CD1c-positive myeloid dendritic cell (primary cell): Measurements from ENCODE around the gene DPF3.

Source experiments
- DNase-seq: peaks from one replicate; pipeline ENCODE4 v3.0.0-alpha.2; 2016; ENCODE audit errors: extremely low spot score

The DPF3 gene

DNA sequence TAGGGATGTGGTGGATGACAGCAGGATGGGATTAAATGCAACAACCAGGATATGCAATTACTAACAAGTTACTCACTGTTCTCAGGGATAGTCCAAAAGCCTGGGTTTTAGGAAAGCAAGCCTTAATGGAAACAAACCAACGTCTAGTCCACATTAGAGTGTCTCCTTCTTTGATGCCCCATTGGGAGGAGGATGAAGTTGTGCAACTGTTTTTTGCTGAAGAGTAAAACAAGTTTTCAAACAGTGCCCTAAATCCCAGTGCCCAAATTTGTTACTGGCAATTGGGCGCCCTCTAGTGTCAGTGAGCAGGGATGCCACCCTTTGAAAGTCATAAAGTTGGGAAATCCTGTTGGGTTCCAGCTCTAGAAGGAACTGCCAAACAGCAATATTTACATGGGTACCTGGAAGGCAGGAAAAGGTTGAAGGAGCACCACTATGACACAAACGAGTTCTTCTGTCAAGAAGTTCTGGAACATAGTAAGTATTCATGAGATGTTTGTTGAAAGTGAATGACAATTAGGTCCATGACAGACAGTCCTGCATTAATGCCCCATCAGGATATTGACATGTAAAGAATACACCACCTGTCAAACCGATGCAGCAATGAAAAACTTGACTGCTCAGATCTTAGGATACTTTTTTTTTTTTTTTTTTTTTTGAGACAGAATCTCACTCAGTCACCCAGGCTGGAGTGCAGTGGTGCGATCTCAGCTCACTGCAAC is 11.1 kb upstream of the DPF3 start:
- peak; percentile 86 for DNase-seq

DNA sequence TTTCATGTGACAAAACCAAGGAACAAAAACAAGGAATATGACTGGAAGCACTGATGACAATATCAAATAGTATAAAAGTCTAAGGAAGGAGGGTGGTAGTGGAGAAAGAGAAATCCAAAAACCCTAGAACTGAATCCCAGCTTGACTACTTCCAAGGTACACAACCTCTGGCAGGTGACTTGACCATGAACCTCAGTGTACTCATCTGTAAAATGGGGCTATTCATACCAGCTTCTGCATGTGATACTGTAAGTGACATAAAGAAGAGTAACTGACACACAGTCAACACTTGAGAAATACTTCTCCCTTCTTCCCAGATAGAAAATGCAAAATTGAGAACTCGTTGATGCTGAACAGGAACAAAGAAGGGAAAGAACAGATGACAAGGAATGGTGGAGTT is 10.3 kb upstream of the DPF3 start:
- no peak for DNase-seq

DNA sequence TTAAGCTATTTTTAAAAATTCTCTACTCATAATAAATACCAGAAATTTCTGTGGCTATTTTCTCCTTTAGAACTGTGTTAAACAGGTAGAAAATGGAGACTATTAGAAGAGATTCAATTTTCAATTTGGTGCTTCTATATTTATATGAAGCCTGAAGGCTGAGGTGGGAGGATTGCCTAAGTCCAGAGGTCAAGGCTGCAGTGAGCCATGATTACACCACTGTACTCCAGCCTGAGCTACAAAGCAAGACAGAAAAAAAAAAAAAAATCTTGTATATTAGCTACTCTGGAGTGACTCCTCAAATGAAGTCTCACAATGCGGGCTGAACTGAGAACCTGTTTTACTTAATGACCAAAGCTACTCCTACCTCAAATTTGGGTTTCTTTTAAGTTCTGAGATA is 9.8 kb upstream of the DPF3 start:
- no peak for DNase-seq

- no peak for DNase-seq
These were observed 9.1 kb upstream of the DPF3 start for GRCh38 chr14:72902801-72903530.

DNA sequence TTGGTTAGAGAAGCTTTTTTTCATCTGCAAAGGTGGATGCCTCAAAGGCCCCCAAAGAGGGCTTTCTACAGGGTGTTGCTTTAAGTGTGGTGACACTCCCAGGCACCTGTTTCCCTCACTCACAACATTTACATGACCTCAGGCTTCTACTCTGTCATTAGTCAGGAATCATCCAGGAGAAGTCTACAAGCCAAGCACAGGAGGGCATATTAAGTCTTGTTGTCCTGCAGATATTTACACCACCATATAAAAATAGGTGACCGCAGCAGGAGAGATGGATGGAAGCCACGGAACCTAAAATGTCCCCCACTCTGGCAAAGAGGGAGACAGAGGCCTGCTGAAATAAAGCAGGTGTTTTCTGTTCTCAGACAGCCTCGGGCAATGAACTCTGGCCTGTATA is 7.5 kb upstream of the DPF3 start:
- DNase-seq = no peak

DNA sequence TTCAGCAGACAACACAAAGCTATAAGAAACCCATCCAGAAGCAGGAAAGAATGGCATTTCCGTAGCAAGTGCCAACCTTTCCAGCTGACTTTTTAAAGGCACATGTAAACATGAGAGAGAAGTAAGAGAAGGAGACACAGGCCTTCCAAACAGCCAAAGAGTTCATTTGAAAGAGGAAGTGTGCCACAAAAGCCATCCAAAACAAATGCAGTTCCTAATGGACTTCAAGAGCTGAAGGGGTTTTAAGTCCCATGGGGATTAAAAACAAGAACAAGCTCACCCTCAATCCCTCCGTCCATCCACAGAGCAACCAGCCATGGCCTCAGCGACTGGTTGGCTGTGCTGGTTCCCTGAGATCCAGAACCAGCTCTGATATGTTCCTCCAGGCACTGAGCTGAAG is 4.5 kb upstream of the DPF3 start:
- no peak for DNase-seq

- no peak for DNase-seq
These were observed 900 bp upstream of the DPF3 start for GRCh38 chr14:72894623-72895378.

DNA sequence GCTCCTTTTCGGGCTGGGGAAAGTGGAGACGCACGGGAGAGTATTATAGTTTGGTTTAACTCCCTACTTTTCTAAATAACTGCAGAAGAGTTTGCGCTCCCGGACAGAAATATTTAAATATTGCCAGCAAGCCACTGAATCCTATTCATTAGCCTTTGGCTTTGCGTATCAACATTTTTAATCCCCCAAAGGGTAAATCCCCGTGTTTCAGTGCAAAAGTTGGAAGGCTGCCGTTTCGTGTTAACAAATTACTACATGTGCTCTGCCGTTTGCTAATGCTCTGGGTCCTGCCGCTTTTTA is 372 bp upstream of the DPF3 start:
- no peak for DNase-seq

DNA sequence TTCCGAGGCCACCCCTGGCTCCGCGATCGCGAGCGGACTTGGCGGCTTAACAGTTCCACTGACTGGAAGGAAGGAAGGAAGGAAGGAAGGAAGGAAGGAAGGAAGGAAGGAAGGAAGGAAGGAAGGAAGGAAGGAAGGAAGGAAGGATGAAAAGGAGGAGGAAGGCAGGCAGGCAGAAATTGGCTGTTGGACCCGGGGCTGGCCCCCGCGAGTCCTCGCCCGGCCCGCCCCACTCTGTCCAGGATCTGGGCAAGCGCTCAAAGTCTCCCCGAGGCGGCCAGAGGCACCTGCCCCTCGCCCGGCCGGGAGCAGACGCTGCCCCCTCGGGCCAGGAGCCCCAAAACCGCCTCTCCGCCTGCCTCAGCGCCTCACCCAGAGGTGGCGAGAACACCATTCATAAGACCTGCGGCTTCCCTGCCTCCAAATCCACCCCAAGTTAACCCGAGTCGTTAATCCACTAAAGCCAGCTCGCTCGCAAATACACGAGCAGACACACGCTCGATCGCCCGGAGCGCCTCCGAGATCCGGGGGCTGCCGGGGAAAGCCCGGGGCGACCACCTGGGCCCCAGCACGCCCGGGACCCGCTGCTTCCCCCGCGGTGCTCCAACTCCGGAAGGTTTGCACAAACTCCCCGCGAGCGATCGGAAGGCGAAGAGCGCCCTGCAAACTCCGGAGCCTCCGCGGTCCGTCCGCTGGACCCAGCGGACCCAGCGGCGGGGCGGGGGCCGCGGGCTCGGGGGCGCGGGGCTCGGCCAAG is 844 bp downstream of the DPF3 start:
- DNase-seq = no peak

- DNase-seq = peak; percentile 28
These were observed 1.6 kb downstream of the DPF3 start for GRCh38 chr14:72892103-72892878.

DNA sequence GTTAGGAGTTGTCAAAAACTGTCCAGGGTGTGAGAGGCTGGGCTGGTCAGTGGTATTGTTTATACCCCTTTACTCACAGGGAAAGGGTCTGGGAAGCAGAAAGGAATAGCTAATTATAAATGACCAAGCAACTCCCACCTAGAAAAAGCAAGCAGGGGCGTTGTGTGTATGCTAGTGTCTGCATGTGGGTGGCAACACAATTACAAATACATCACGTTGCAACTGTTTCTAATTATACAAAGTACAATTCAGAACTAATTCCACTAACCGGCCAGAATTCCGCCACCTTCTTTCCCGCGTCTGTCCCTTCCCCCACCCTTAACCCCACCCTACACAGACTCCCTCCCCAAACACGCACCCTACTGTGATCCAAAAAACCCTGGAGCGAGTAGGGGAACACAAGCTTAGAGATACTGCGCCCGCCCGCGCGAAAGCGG is 2.2 kb downstream of the DPF3 start:
- no peak for DNase-seq

GRCh38 chr14:72889366-72889765 is 4.5 kb downstream of the DPF3 start:
- DNase-seq = no peak

DNA sequence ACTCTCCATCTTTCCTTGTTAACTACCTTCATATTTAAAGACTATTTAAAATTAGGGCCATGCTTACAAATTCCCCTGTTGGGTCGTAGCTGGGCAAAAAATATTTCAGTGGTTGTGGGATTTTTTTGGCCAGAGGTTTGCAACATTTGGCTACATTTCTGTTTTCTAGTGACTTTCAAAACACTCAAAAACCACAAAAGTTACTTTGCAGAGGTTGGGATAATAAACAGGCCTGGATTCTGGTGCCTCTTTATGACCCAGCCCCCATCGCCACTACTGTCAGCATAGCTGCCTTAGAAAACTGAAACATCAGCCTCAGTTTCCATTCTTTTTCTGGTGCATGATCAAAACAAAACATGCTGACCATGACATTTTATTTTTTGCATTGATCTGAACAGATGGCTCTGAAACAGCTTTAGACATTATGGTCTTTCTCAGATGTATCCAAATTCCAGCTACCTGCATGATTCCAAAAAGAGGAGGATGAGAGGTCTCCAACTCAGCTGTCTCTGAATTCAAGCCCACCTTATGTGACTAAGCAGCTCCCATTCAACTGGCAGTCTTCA is 5.2 kb downstream of the DPF3 start:
- no peak for DNase-seq

GRCh38 chr14:72888192-72888591 is 5.7 kb downstream of the DPF3 start:
- DNase-seq = no peak

GRCh38 chr14:72887514-72887913 is 6.4 kb downstream of the DPF3 start:
- DNase-seq = no peak

- DNase-seq = no peak
These were observed 9.5 kb downstream of the DPF3 start for GRCh38 chr14:72884386-72884785.

DNA sequence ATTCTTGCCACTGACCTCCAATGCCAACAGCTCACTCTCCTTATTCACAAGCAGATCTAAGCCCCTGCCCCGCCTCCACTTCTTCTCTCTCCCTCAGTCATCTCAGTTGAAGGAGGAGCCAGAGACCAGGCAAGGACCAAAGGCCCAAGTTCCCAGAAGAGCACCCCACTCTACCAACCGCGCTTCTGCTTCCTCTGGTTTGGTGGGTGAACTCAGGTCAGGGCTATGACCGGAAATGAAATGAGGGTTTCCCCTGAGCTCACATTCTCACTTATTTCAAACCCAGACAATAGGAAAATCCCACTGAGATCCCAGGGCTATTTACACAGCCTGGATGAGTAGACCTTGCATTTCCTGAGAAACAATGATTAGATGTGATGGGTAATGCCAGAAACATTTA is 9.9 kb downstream of the DPF3 start:
- DNase-seq = no peak

- DNase-seq = no peak
These were observed 10.8 kb downstream of the DPF3 start for GRCh38 chr14:72883109-72883508.

- no peak for DNase-seq
These were observed 11.4 kb downstream of the DPF3 start for GRCh38 chr14:72882463-72882862.

DNA sequence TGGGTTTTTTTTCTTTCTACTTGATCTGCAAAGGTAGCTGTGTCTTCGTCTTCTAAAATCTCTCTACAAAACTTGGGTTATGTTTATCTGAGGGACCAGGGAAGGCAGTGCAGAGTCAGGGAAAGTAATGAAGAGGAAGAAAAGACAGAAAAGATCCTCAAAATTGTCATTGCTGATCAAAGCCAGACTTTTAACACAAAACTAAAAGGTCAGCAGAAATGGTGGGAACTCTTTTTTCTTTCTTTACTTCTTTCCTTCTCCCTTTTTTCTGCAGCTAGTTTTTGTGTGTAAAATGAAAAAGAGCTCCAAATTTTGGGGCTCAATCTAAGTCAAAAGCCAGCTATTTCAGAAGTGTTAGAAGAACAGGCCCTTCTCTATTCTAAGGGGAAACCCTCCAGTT is 11.9 kb downstream of the DPF3 start:
- DNase-seq = no peak

DNA sequence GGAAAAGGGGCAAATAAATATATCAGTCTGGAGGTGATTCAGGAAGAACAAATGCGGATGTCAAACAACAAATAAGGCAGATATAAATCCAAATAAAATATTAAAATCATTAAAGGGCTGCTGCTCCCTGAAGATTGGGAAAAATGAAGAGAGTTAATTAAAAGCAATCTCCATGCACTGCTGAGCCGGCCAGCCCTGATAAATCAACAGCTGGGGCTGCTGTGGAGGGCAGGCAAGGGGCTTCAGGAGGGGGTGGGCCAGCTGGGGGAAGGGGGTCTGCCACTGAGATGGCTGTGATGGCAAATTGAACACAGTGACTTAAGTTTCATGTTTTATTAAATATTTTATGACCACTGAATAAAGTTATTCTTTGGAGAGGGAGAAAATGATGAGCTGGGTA is 12.4 kb downstream of the DPF3 start:
- no peak for DNase-seq
